DMS79 (cell line): ENCODE measurements around the gene MTFR2.
"Not testable (repeated sequence)": the region's sequence is repeated elsewhere in the genome, so short reads cannot be mapped to it uniquely, and the experiment has no call there.

ENCODE experiments used
- DNase-seq: peaks from one replicate; lab custom pipeline; 2025; lab: John Stamatoyannopoulos, UW

Gene MTFR2

DNA sequence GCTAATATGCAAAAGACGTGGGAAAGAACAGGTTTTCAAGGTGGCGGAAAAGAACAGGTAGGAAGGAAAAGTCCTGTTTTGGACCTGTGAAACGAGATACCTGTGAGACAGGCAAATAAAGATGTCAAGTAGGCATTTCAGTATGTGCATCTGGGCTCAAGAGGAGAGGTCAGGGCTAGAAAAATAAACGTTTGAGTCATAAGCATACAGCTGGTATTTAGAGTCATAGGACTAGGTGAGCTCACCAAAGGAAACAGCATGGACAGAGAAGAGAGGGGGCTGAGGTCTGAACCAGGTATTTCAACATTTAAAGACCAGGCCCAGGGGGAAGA lies 14.9 kb downstream of the MTFR2 start:
- DNase-seq = no peak

DNA sequence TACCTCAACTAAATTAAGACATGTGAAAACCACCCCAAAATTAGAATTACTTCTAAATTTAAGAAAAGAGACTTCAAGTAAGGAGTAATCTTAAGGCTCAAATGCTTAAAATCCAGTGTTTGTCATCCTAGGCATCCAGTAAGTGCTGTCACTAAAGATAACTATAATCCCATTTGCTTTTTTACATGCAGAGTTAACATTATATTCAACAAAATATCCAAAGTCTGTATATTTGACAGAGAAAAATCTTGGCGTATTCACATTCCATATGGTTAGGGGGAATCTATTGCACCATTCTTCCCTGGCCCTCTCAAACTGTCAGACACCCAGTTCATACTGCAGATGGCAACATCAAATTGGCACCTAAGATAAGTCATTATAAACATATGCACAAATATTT lies 17.4 kb downstream of the MTFR2 start:
- DNase-seq = no peak

DNA sequence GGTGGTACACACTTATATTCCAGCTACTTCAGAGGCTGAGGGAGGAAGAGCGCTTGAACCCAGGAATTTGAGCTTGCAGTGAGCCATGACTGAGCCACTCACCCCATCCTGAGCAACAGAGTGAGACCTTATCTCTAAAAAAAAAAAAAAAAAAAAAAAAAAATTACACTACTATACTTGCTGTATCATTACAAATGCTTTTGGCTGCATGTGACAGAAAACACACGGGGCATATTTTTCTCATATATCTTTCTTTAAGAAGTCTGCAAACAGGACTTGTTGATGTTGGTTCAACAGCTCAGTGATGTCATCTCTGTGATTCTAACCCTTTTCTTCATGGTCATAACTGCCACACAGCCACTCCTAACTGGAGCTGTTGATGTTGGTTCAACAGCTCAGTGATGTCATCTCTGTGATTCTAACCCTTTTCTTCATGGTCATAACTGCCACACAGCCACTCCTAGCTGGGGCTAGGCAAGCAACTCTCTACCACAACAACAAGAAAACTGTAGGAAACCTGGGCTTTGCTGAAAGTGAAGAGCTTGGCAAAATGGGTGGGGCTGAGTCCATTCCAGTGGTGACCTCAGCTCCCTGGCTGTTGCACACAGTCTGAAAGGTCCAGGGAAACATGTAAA lies 19.8 kb downstream of the MTFR2 start:
- no peak for DNase-seq

DNA sequence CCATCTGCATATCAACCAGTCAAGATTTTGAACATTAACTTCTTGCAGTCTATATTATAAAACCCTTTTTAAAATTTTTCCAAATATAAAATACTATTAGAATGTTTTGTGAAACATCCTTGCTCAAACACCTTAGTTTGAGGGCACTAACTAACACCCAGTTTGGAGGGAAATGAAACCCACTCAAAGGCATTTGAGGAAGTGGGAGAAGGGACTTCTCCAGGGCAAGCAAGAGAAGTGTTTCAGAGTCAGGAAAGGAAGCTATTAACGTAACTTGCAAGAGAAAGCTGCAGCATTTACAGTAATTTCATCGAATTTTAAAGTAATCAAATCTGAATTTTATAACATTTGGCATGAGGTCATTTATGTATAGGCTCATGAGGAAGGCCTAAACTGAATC lies 21.3 kb downstream of the MTFR2 start:
- no peak for DNase-seq

DNA sequence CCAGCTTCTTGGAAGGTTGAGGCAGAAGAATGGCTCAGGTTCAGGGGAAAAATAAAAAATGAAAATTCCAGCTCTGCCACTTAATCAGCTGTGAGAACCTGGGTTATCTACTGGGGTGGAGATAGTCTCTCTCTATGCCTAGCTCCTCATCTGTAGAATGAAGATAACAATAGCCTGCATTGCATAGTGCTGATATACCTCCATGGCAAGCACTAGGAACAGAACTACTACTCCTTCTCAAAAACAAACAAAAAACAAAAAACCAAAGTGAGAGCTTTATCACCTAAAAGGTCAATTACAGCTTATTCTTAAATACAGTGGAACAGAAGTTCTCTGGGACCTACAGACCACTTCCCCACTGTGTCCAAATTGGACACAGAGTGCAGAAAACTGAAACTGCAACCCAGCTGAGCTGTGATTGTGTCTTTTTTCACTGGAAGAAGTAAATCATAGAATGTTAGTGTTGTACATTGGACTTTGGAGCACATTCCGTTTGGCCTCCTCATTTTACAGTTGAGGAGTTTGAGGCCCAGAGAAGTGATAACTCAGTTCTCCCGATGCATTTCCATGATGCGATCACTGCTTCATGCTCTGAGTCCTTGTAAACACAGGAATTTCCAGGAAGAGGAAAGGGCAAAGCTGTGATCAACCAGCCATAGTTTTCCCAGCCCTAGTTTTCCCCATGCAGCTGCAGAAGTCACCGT lies 23.3 kb downstream of the MTFR2 start:
- DNase-seq = no peak

DNA sequence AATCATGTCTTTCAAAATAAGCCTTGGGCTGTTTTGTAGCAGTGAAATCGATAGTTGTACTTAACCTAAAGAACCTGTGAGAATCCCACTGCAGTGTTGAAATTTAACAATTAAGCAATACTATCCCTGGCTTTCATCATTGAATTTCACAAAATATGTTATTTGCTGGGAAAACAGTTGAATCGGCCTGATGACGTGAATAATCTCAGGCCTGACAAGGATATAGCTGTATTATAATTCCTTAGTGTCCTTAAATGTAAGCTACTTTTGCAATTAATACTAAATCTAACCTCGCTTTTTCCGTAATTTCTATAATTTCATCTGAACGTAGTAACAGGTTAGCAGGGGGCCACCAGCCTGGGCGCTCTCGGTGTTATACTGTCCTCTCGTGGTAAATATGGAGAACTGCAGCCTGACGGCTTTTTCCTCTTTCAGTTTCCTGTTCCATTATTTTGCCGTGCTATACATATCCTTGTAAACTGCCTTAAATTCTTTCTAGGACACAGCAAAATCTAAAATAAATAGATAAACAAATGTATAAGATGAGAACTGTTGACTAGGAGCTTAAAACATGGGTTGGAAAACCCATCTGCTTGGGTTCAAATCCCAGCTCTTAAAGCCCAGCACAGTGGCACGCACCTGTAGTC lies 24.0 kb downstream of the MTFR2 start:
- no peak for DNase-seq

DNA sequence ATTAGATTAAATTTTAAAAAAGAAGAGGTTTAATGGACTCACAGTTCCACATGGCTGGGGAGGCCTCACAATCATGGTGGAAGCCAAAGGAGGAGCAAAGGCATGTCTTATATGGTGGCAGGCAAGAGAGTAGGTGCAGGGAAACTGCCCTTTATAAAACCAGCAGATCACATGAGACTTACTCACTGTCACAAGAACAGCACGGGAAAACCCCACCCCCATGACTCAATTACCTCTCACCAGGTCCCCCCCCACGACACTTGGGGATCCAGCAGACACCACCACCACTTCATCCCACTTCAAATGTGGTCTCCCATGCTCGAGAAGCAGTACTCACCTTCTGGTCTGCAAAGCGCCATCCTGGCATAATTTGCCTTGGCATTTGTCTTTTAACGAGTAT lies 24.6 kb downstream of the MTFR2 start:
- no peak for DNase-seq

DNA sequence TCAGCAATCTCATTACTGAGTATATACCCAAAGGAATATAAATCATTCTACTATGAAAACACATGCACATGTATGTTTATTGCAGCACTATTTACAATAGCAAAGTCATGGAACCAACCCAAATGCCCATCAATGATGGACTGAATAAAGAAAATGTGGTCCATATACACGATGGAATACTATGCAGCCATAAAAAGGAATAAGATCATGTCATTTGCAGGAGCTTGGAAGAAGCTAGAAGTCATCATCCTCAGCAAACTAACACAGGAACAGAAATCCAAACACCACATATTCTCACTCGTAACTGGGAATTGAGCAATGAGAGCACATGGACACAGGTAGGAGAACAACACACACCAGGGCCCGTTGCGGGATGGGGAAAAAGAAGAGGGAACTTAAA lies 25.1 kb downstream of the MTFR2 start:
- DNase-seq = not testable (repeated sequence)

DNA sequence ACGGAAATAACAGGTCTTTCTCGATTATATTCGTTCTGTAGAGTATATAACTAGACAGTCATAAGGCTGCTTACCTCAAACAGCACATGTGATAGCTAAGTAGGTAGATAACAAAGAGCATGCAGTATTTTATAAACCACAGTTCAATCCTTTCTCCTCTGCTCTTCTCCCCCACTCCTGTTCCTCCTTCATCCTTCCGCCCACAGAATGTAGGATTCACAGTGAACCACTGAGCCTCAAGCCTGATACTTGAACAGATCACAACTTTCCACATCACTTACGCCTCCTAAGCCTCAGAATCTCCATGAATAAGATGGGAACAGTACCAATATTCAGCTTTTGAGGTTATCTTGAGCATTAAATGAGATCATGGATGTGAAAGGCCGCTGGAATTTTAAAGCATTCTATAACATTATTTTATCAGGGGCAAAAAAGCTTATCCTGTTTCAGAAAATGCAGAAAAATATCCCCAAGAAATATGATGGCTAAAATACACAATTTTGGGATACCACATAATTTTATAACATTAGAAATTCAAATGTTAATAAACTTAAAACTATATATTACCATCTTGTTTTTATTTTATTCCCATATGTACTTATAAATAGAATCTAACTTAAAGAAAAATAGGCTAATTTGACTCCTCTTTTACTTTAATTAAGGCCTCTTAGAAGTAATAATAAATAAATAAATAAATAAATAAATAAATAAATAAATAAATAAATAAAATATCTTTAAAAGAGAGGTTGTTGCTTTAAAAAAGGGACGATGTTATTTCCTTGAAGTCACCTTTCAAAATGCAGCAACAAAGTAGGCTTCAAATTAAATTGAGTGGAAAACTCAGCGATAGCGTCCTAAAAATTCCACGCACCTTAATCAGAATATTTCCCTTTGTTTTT lies 33.4 kb downstream of the MTFR2 start:
- DNase-seq = no peak

DNA sequence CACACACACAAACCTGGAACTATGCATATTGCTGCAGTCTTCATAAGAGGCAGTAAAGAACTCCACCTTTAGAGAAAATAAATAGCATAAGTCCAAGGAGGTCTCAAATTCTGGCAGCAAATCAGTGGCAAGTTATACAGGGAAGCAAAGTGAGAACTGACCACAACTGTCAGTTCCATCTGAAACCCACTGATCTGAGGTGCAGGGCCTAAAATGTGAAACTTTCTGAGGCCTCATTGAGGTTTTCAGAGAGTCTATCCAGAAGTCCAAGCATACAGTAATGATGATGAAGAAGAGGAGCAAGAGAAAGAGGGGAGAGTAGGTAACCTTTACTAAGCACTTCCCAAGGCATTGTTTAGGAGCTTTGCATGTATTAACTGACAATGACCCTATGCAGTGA lies 36.3 kb downstream of the MTFR2 start:
- DNase-seq = no peak

DNA sequence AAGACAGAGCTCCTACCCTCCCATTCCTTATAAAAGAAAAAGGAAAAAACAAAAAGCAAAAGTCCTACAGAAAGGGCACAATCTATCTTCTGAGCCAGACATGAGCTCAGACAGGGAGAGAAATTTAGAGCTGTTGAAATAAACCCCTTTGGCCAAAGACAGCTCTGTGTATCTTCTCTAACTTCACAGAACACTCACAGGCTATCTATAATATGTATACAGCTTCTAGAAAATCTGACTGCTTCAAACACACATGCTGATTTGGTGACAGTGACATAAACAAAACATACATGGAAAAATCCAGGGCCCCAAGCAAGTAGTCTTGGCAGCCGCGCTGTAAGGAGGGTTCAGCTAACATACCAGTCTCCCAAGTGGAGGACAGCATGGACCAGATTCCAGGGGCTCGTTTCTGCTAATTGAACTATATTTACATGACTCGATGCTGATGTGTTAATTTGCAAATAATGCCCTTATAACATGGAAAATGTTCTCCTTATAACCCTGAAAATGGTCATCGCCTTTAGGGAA lies 37.0 kb downstream of the MTFR2 start:
- no peak for DNase-seq

DNA sequence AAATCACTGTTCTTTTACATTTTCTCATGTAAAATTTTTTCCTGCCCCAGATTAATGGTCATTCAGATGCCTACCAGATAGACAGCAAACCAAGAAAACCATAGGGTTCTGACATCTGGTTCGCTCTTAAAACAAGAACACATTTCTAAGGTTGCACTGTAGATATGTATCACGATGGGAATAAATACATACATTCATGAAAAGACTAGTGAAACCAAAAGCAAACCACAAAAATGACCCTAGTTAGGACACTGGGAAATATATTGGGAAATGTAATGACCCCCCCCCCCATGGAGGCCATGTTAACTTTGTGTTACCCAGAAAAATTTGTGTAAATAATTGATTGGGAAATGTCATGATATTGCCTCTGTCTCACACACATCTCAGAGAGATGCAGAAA lies 37.5 kb downstream of the MTFR2 start:
- DNase-seq = no peak

DNA sequence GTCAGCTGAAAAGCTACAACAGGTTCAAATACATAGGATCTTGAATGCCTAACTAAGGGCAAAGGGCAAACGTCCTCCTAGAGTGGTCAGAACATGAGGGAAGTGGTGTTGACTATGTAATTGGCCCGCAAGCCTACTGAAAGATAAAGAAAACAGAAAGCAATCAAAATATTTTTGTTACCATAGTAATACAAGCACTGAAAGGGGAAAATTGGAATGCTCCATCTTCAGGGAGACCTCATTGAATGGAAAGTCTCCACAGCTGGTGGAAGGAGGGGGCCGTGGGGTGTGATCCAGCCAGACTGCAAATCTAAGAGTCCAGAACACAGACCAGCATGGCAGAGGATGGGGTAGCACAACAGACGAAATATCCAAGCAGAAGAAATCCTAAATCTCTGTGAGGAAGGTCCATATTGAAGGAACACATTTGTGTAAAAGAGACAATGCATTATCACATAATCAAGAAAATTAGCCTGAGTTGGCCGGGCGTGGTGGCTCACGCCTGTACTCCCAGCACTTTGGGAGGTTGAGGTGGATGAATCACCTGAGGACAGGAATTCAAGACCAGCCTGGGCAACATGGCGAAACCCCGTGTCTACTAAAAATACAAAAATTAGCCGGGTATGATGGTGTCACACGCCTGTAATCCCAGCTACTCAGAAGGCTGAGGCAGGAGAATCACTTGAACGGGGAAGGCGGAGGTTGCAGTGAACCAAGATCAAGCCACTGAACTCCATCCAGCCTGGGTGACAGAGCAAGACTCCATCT lies 39.5 kb downstream of the MTFR2 start:
- DNase-seq = no peak

DNA sequence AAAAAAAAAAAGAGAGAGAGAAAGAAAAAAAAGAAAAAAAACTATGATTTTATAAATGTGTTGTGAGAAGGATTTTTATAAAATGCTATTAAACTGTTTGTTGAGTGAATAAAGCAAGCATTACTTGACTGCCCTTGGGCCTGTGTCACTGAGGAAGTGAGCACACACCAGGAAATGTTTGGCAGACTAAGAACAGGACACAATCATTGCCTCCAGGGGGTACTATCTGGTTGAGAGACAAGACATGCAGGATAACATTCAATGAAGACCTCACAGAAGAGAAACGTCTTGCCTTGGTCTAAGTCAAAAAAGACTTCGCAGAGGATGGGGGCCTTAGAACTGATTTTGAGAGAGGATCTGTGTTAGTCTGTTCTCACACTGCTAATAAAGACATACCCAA lies 40.6 kb downstream of the MTFR2 start:
- no peak for DNase-seq

DNA sequence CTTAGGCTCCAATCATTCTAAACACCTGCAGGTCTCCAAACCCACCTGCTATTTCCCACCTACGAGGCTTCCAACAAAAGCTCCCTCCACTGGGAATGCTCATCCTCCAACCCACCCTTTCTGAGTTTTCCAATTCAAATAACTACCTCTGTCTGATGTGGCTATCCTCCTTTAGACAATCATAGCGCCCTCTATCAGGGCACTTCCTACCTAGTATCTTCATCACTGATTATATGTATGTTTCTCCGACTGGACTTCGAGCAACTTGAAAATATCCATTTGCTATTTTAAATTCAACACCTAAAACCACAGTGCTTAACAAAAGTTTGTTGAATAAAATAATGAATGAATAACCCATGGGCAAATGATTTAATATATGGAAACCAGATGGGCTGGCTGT lies 41.3 kb downstream of the MTFR2 start:
- no peak for DNase-seq

DNA sequence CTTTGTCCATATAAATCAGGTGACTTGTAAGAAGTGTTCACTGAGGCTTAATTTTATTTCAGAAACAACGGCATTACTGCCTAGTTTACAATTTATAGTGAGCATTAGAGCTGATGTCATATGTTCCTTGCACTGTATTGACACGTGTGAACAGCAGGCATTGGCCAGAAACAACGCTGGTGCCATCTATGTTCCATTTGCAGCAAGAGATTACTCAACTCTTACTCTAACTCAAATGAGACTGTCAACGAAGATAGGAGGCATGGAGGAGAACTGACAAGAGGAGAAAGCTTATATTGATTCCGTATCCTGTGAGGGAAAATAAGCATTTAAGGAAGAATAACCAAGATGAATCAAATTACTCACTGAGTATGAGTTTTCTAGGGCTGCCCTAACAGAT lies 48.4 kb downstream of the MTFR2 start:
- no peak for DNase-seq

DNA sequence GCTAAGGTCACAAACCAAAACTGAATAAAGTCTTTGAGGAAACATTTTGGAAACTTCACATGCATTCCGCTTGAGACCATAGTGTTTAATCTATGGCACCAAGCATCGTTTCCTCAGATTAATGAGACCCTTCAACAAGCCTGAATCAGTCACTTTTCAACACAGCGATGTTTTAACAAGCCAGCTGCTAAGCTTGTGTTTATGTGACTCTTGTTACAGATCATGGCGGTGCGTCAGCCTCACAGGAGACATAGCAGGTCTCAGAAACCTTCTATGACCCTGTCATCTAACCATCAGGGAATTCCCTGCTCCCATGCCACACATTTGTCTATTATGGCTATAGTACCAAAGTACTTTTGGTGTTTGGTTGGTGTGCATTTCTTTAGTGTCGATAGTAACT lies 57.2 kb downstream of the MTFR2 start:
- no peak for DNase-seq

DNA sequence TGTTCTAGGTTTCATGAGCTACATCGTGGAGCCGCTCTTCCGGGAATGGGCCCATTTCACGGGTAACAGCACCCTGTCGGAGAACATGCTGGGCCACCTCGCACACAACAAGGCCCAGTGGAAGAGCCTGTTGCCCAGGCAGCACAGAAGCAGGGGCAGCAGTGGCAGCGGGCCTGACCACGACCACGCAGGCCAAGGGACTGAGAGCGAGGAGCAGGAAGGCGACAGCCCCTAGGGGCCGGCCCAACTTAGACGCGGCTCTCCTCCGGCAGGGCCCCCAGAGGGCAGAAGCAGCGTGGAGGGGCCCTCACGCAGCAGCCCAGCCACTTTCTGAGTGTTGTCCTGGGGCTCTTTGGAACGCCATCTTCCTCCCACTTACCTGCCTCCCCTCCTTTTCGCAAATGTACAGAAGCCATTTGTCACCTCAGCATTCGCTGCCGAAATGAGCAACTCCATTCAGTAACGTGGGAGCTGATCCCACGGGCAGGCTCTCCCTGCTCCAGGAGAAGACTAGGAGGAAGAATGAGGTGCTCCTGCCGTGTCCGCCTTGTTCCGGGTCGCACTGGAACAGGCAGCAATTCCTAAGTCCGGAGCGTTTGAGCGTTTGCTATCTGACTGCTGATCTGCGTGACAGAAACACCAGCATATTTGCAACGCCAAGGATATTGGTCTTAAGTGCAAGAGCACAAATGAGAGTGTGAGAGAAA lies 58.4 kb downstream of the MTFR2 start:
- DNase-seq = no peak

DNA sequence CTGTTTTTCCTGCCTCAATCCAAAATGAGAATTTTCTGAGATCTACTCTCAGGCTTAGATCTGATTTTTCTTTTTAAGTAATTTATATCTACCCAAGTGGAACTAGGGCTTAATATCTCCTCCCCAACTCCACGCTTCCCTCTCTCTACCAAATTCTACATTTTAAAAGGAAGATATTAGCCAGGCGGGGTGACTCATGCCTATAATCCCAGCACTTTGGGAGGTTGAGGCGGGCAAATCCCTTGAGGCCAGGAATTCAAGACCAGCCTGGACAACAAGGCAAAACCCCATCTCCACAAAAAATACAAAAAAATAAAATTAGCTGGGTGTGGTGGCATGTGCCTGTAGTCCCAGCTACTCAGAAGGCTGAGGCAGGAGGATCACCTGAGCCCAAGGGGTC lies 61.0 kb downstream of the MTFR2 start:
- DNase-seq = no peak

DNA sequence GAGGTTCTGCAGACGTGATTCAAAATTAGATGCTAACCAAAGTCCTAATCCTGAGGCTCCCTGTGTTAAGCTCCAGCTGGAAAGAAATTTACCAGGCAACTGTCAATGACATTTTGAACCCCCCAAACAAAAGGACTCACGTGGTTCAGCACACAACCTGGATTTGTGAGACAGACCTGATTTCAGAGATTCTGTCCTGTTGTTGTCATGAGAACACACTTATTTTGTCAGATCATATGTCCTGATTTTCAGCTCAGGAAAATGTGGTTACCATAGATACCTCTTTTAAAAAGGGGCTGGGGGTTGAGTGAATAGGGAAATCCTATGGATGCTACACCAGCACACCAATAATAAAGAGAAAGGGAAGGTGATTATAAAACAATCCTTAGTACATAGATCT lies 61.6 kb downstream of the MTFR2 start:
- no peak for DNase-seq

DNA sequence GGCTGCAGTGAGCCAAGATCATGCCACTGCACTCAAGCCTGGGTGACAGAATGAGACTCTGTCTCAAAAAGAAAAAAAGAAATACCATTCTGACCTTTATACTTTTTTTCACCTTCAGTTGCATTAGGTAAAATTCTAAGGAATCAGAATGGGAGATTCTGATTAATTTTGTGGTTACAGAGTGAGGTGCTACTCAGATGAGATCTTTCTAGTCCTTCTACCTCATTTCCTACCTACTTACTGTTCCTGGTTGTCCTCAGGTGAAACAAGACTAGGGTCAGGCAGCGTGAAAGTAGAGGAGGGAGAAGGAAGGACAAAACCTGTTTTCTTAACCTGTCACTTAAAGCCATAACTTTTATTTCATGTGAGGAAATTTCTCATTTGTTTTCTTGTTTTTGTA lies 63.7 kb downstream of the MTFR2 start:
- DNase-seq = no peak
